Measurements from ENCODE around the gene DAND5. TPM values are rescaled to one million over a fixed set of nuclear protein-coding genes. Genes with fewer than 3 reads are reported as not detected.

The DAND5 gene, protein sequence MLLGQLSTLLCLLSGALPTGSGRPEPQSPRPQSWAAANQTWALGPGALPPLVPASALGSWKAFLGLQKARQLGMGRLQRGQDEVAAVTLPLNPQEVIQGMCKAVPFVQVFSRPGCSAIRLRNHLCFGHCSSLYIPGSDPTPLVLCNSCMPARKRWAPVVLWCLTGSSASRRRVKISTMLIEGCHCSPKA
- total RNA-seq: not detected in 2 replicates
- long read RNA-seq: 0 reads

DNA sequence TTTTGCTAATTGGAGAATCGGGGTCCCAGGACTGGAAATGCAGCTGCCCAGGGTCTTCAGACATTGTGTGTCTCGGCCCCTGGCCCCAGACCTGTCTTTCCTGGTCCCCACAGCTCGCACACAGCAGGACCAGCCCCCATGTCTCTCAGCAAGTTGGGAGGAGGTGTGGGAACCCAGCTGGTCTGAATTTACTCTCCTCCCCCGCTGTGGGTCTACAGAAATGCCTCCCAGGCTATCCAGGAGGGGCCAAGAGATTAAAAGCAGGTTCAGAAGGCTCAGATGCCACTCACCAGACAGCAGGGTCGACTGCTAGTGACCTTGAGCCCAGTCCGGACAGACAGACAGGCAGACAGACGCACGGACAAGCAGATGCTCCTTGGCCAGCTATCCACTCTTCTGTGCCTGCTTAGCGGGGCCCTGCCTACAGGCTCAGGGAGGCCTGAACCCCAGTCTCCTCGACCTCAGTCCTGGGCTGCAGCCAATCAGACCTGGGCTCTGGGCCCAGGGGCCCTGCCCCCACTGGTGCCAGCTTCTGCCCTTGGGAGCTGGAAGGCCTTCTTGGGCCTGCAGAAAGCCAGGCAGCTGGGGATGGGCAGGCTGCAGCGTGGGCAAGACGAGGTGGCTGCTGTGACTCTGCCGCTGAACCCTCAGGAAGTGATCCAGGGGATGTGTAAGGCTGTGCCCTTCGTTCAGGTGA, at the start of gene DAND5:
Gene DAND5 (plus strand): TSS at position 285 of the 697 bp plus-strand sequence. CDS start 85 bp downstream, at position 370.
- no peak for DNase-seq (ENCODE audit: extremely low spot score, unreplicated experiment)
- Mint-ChIP-seq H3K9me3 (ENCODE audit: unreplicated experiment) (no peaks in the 10 kb centered on the region), H3K4me3 (ENCODE audit: unreplicated experiment) (no peak within 1 kb of the TSS), H3K27ac (ENCODE audit: unreplicated experiment) (no peak within 1 kb of the TSS), H3K36me3 (ENCODE audit: unreplicated experiment) (no peaks in the 10 kb centered on the region), H3K4me1 (ENCODE audit: unreplicated experiment) (peaks cover 22% of the 10 kb centered on the region), H3K27me3 (ENCODE audit: unreplicated experiment) (peaks cover 2% of the 10 kb centered on the region)
- TF ChIP-seq, protein P1, sequence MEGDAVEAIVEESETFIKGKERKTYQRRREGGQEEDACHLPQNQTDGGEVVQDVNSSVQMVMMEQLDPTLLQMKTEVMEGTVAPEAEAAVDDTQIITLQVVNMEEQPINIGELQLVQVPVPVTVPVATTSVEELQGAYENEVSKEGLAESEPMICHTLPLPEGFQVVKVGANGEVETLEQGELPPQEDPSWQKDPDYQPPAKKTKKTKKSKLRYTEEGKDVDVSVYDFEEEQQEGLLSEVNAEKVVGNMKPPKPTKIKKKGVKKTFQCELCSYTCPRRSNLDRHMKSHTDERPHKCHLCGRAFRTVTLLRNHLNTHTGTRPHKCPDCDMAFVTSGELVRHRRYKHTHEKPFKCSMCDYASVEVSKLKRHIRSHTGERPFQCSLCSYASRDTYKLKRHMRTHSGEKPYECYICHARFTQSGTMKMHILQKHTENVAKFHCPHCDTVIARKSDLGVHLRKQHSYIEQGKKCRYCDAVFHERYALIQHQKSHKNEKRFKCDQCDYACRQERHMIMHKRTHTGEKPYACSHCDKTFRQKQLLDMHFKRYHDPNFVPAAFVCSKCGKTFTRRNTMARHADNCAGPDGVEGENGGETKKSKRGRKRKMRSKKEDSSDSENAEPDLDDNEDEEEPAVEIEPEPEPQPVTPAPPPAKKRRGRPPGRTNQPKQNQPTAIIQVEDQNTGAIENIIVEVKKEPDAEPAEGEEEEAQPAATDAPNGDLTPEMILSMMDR (IDR thresholded peaks at IDR 0.05): no peak

DNA sequence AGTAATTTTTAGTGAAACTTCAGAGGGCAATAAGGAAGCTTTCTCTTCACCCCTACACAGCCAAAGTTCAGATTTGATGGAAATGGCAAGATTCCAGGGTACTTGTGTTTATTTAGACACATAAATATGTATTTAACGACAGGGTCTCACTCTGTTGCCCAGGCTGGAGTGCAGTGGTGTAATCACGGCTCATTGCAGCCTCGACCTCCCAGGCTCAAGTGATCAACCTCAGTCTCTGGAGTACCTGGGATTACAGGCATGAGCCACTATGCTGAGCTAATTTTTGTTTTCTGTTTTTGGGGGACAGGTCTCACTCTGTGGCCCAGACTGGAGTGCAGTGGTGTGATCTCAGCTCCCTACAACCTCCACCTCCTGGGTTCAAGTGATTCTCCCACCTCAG, 48.3 kb upstream of the DAND5 start:
- TF ChIP-seq, protein P1 (IDR thresholded peaks at IDR 0.05): no peak
- peaks cover 18% of the 10 kb centered on the region for H3K36me3 Mint-ChIP-seq (ENCODE audit: unreplicated experiment)
- H3K4me3 Mint-ChIP-seq (ENCODE audit: unreplicated experiment): no peak overlapping the region
- no peak overlapping the region for H3K27ac Mint-ChIP-seq (ENCODE audit: unreplicated experiment)
- H3K4me1 Mint-ChIP-seq (ENCODE audit: unreplicated experiment): peaks cover 8% of the 10 kb centered on the region
- H3K27me3 Mint-ChIP-seq (ENCODE audit: unreplicated experiment): no peaks in the 10 kb centered on the region
- no peak for DNase-seq (ENCODE audit: extremely low spot score, unreplicated experiment)
- H3K9me3 Mint-ChIP-seq (ENCODE audit: unreplicated experiment): no peaks in the 10 kb centered on the region

DNA sequence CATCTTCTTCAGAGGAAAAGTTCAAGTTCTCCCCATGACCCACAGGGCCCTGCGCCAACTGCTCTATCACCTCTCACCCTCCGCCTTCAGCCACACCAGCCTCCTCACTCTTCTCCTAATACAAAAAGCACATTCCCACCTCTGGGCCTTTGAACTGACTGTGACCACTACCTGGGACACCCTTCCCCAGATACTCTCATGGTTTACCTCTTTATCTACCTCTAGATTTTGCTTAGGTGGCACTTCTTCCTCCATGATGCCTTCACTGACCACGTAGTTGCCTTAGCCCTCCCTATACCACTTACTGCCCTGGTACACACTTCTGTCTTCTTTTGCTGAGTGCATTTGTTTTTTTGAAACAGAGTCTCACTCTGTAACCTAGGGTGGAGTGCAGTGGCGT, 46.4 kb upstream of the DAND5 start:
- no peaks in the 10 kb centered on the region for H3K27me3 Mint-ChIP-seq (ENCODE audit: unreplicated experiment)
- no peak overlapping the region for H3K27ac Mint-ChIP-seq (ENCODE audit: unreplicated experiment)
- TF ChIP-seq, protein P1 (IDR thresholded peaks at IDR 0.05): no peak
- no peaks in the 10 kb centered on the region for H3K9me3 Mint-ChIP-seq (ENCODE audit: unreplicated experiment)
- no peak overlapping the region for H3K4me3 Mint-ChIP-seq (ENCODE audit: unreplicated experiment)
- no peak for DNase-seq (ENCODE audit: extremely low spot score, unreplicated experiment)
- H3K36me3 Mint-ChIP-seq (ENCODE audit: unreplicated experiment): peaks cover 24% of the 10 kb centered on the region
- peaks cover 8% of the 10 kb centered on the region for H3K4me1 Mint-ChIP-seq (ENCODE audit: unreplicated experiment)

DNA sequence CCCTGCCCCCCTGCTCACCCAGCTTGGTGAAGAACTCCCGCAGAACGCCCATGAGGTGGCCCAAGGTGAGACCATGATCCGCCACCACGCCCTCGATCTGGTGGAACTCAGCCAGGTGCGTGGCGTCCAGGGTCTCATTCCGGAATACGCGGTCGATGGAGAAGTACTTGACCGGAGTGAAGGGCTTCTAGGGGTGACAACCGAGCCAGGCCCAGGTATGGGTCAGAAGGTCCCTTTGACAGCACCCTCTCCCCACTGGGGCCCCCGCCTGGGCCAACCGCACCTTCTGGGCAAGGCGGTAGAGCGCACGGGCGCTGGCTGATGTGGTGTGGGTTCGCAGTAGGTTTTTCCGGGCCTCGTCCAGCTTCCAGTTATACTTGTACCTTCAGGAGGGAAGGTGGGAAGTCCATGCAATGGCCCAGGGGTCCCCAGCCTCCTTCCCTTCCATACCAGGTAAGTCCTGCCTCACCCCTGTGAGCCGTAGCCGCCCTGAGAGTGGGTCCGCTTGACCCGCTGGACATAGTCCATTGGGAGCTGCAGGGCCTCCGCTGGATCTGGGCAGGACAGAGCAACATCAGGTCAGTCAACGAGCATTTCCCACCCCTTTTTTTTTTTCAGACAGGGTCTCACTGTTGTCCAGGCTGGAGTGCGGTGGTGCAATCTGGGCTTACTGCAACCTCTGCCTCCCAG, 44.6 kb upstream of the DAND5 start:
- Mint-ChIP-seq H3K27me3 (ENCODE audit: unreplicated experiment) (no peaks in the 10 kb centered on the region), H3K36me3 (ENCODE audit: unreplicated experiment) (peaks cover 35% of the 10 kb centered on the region), H3K27ac (ENCODE audit: unreplicated experiment) (no peak overlapping the region), H3K4me3 (ENCODE audit: unreplicated experiment) (no peak overlapping the region), H3K4me1 (ENCODE audit: unreplicated experiment) (no peaks in the 10 kb centered on the region), H3K9me3 (ENCODE audit: unreplicated experiment) (no peaks in the 10 kb centered on the region)
- TF ChIP-seq, protein P1 (IDR thresholded peaks at IDR 0.05): no peak
- DNase-seq (ENCODE audit: extremely low spot score, unreplicated experiment): no peak
